CD4-positive, alpha-beta T cell (primary cell): ENCODE measurements around the gene ZNF438. TPM values are rescaled to one million over a fixed set of nuclear protein-coding genes. Genes with fewer than 3 reads are reported as not detected.

ENCODE experiments used
- ATAC-seq: fragments of 200-7000 bp; cut with Tn5 transposase; one replicate; pipeline ENCODE4 v1.10.0; 2022; ENCODE audit warnings: mild to moderate bottlenecking; ENCODE audit not compliant: poor library complexity
- CTCF ChIA-PET: fragments of 350-600 bp; sonication (Branson Sonifier 250); formaldehyde crosslinking; loops from one replicate; lab custom pipeline; 2021; ENCODE audit warnings: antibody characterized with exemption, inconsistent platforms; lab: Charles Lee
- POLR2A ChIA-PET: fragments of 350-600 bp; sonication (Branson Sonifier 250); formaldehyde crosslinking; loops from one replicate; lab custom pipeline; 2021; ENCODE audit warnings: antibody characterized with exemption, inconsistent platforms; lab: Charles Lee
- DNase-seq, 14 experiments: peaks; one replicate each; pipeline ENCODE4 v3.0.0-alpha.2; 2013 to 2020; ENCODE audit warnings: mixed read lengths in 2 of 14
- H3K27ac ChIP-seq, 2 donors: one replicate each; pipeline versions ENCODE4 v1.5.1 to v1.7.0; 2013; ENCODE audit warnings: low read length in 2 of 2, low read depth in 1 of 2, mild to moderate bottlenecking in 1 of 2
- H3K27me3 ChIP-seq, 2 experiments: 1 replicate in 1 of 2; 2 replicates in 1 of 2; pipeline versions ENCODE4 v1.6.1 to v1.7.0; 2013; ENCODE audit warnings: low read length in 2 of 2, control low read depth in 1 of 2, mild to moderate bottlenecking in 1 of 2, moderate library complexity in 1 of 2; ENCODE audit not compliant: insufficient read depth in 2 of 2, control insufficient read depth in 1 of 2
- H3K36me3 ChIP-seq: one replicate; pipeline ENCODE4 v1.6.1; 2013; ENCODE audit warnings: low read length, control low read depth; ENCODE audit not compliant: insufficient read depth
- H3K4me1 ChIP-seq: one replicate; pipeline ENCODE4 v1.6.1; 2013; ENCODE audit warnings: low read length, control low read depth; ENCODE audit not compliant: insufficient read depth
- H3K4me3 ChIP-seq: one replicate; pipeline ENCODE4 v1.5.1; 2013; ENCODE audit warnings: mild to moderate bottlenecking, low read length, moderate library complexity
- H3K9me3 ChIP-seq, 2 experiments: 1 replicate in 1 of 2; 2 replicates in 1 of 2; pipeline versions ENCODE4 v1.6.1 to v1.7.0; 2013; ENCODE audit warnings: low read length in 2 of 2, mild to moderate bottlenecking in 2 of 2, control low read depth in 1 of 2, moderate library complexity in 1 of 2; ENCODE audit not compliant: control insufficient read depth in 1 of 2, insufficient read depth in 1 of 2
- H3K27ac Mint-ChIP-seq: one replicate; pipeline ENCODE4 v1.8.0; 2020; ENCODE audit warnings: mixed read lengths
- H3K27me3 Mint-ChIP-seq: one replicate; pipeline ENCODE4 v1.8.0; 2021; ENCODE audit warnings: mixed read lengths
- H3K36me3 Mint-ChIP-seq: one replicate; pipeline ENCODE4 v1.8.0; 2021; ENCODE audit warnings: low read depth, mixed read lengths
- H3K4me1 Mint-ChIP-seq: one replicate; pipeline ENCODE4 v1.8.0; 2021; ENCODE audit warnings: low read depth, mixed read lengths
- H3K4me3 Mint-ChIP-seq: one replicate; pipeline ENCODE4 v1.8.0; 2020; ENCODE audit warnings: mild to moderate bottlenecking, mixed read lengths
- H3K9me3 Mint-ChIP-seq: one replicate; pipeline ENCODE4 v1.8.0; 2020; ENCODE audit warnings: mixed read lengths
- intact Hi-C, 2 experiments: fragments of 100-400 bp; cut with DNase I in 1 of 2; cut with micrococcal nuclease in 1 of 2; formaldehyde crosslinking; loops; one replicate each; pipeline versions ENCODE4 v1.15.1 to v1.9.0; 2023 to 2025; cut with DNase I, micrococcal nuclease
- total RNA-seq, 174 experiments: library from RNA in 2 of 174; stranded (reverse) in 2 of 174; gene quantifications; one replicate each; pipeline ENCODE4 v1.2.3 and lab custom pipeline; 2021 to 2026
- TF ChIP-seq, protein P1 (sequence below): fragments of 200-600 bp; IDR thresholded peaks from one replicate; pipeline ENCODE4 v1.8.0; 2022; ENCODE audit warnings: antibody characterized with exemption, mild to moderate bottlenecking

The ZNF438 gene
- total RNA-seq, 2 experiments from 2014 or later = 1.9 to 2.0 TPM

- no peaks in the 10 kb centered on the region for H3K36me3 ChIP-seq
- intact Hi-C loops = no loop called here
- Mint-ChIP-seq H3K27ac (no peak overlapping the region), H3K9me3 (no peaks in the 10 kb centered on the region), H3K4me1 (no peaks in the 10 kb centered on the region), H3K4me3 (no peak overlapping the region), H3K36me3 (no peaks in the 10 kb centered on the region), H3K27me3 (no peaks in the 10 kb centered on the region)
- TF ChIP-seq, protein P1, sequence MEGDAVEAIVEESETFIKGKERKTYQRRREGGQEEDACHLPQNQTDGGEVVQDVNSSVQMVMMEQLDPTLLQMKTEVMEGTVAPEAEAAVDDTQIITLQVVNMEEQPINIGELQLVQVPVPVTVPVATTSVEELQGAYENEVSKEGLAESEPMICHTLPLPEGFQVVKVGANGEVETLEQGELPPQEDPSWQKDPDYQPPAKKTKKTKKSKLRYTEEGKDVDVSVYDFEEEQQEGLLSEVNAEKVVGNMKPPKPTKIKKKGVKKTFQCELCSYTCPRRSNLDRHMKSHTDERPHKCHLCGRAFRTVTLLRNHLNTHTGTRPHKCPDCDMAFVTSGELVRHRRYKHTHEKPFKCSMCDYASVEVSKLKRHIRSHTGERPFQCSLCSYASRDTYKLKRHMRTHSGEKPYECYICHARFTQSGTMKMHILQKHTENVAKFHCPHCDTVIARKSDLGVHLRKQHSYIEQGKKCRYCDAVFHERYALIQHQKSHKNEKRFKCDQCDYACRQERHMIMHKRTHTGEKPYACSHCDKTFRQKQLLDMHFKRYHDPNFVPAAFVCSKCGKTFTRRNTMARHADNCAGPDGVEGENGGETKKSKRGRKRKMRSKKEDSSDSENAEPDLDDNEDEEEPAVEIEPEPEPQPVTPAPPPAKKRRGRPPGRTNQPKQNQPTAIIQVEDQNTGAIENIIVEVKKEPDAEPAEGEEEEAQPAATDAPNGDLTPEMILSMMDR = no peak
- no peaks in the 10 kb centered on the region for H3K4me1 ChIP-seq
- no peak for ATAC-seq
- no peak overlapping the region for H3K4me3 ChIP-seq
- POLR2A ChIA-PET = no interaction called here
- H3K27me3 ChIP-seq = no peaks in the 10 kb centered on the region
- no peak overlapping the region for H3K27ac ChIP-seq
- H3K9me3 ChIP-seq = no peaks in the 10 kb centered on the region
- DNase-seq = no peak
- CTCF ChIA-PET = no interaction called here
Observed at GRCh38 chr10:30825495-30825894, 206.2 kb downstream of the ZNF438 start.

DNA sequence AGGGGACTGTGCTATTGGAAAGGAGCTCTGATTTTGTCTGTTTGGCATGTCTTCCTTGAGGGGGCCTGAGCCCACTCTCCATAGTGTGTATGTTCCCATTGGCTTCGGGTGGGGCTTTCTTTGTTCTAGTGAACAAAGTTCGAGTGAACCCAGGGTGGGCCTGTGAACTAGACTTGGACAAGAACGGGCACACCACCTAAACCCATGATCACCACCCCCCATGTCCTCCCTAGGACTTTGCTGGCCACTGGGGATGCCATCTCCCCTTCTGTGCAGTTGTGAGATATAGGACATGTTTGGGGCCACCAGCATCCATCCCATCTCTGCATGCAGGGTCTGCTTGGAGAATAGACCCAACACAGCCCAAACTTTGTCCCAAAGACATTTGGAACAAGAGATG, 206.6 kb downstream of the ZNF438 start:
- Mint-ChIP-seq H3K27ac (no peak overlapping the region), H3K27me3 (no peaks in the 10 kb centered on the region)
- no peak for ATAC-seq

GRCh38 chr10:30823651-30824050, 208.0 kb downstream of the ZNF438 start:
- Mint-ChIP-seq H3K27me3 (no peaks in the 10 kb centered on the region), H3K4me1 (no peaks in the 10 kb centered on the region), H3K9me3 (no peaks in the 10 kb centered on the region), H3K4me3 (no peak overlapping the region), H3K36me3 (no peaks in the 10 kb centered on the region), H3K27ac (no peak overlapping the region)
- ATAC-seq = no peak
- Histone ChIP-seq H3K27ac (no peak overlapping the region), H3K4me1 (no peaks in the 10 kb centered on the region), H3K9me3 (no peaks in the 10 kb centered on the region), H3K27me3 (no peaks in the 10 kb centered on the region), H3K4me3 (no peak overlapping the region), H3K36me3 (no peaks in the 10 kb centered on the region)
- intact Hi-C loops = no loop called here
- CTCF ChIA-PET = no interaction called here
- TF ChIP-seq, protein P1 = no peak
- no peak for DNase-seq
- POLR2A ChIA-PET = no interaction called here

More for the DNA sequence above, 206.6 kb downstream of the ZNF438 start:
- TF ChIP-seq, protein P1 = no peak
- Histone ChIP-seq H3K4me3 (no peak overlapping the region), H3K9me3 (no peaks in the 10 kb centered on the region), H3K27ac (no peak overlapping the region), H3K4me1 (no peaks in the 10 kb centered on the region), H3K27me3 (no peaks in the 10 kb centered on the region), H3K36me3 (no peaks in the 10 kb centered on the region)
- ChIA-PET CTCF (no interaction called here), POLR2A (no interaction called here)
- H3K9me3 Mint-ChIP-seq = no peaks in the 10 kb centered on the region
- DNase-seq = no peak
- H3K4me1 Mint-ChIP-seq = no peaks in the 10 kb centered on the region
- intact Hi-C loops = no loop called here
- H3K4me3 Mint-ChIP-seq = no peak overlapping the region
- H3K36me3 Mint-ChIP-seq = no peaks in the 10 kb centered on the region
